ENCODE results near the gene BCAS3.

The BCAS3 gene

DNA sequence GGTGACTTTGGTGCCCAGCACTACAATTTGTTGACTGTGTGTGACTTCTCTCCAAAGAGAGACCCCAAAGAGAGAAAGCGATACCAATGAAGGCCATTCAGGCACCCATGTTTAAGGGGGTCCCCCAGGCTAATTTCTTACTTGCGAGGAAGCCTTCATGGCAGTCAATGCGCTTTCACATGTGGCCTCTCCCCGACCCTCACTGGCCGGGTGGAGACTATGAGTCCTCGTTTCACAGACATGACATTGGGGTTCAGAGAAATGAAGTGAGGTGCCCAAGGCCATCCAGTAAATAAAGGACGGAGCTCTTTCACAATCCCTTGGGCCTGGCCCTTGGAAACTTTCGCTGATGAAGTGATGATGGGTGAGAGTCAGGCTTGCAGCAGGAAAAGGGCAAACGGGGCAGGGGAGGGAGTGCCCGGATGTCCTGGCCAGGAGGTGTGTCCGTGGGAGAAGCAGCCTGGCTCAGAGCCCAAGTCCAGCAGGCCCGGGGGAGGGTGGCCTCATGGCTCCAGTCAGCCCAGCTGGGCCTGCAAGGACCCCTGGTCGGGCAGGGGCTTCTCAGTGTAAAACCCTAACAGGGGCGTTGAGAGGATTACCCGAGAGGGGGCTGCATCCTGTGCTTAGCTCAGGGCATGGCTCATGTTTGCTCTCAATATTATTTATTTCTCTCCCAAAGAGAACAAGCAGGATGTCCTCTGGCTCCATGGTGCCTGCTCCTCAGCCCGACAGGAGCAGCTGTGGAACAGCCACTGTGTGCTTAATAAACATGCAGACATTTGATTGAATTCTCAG, 736.7 kb downstream of the BCAS3 start:
- no peak overlapping the region for H3K4me3 ChIP-seq (replicated peaks in 1 of 2; ENCODE audit: low read depth in 2 of 2, low read length in 2 of 2)
- DNase-seq (ENCODE audit: low read depth in 2 of 2), result peak; percentile 18 to 49
- no peak for TF ChIP-seq CTCF (IDR thresholded peaks at IDR 0.05; ENCODE audit: low read depth, low read length)

GRCh38 chr17:61414936-61415251, 737.2 kb downstream of the BCAS3 start:
- DNase-seq (ENCODE audit: low read depth in 2 of 2), result no peak
- TF ChIP-seq CTCF (IDR thresholded peaks at IDR 0.05; ENCODE audit: low read depth, low read length), result no peak
- H3K4me3 ChIP-seq (replicated peaks in 1 of 2; ENCODE audit: low read depth in 2 of 2, low read length in 2 of 2), result no peak overlapping the region

GRCh38 chr17:61415374-61416210, 737.9 kb downstream of the BCAS3 start:
- DNase-seq (ENCODE audit: low read depth in 2 of 2), result peak in 1 of 2 donors; percentile 40

GRCh38 chr17:61416211-61416539, 738.5 kb downstream of the BCAS3 start:
- H3K4me3 ChIP-seq (replicated peaks in 1 of 2; ENCODE audit: low read depth in 2 of 2, low read length in 2 of 2), result no peak overlapping the region
- TF ChIP-seq CTCF (IDR thresholded peaks at IDR 0.05; ENCODE audit: low read depth, low read length), result no peak
- DNase-seq (ENCODE audit: low read depth in 2 of 2), result peak in 1 of 2 donors; percentile 11

More at GRCh38 chr17:61415374-61416210, 737.9 kb downstream of the BCAS3 start:
- no peak overlapping the region for H3K4me3 ChIP-seq (replicated peaks in 1 of 2; ENCODE audit: low read depth in 2 of 2, low read length in 2 of 2)
- TF ChIP-seq CTCF (IDR thresholded peaks at IDR 0.05; ENCODE audit: low read depth, low read length), result no peak

DNA sequence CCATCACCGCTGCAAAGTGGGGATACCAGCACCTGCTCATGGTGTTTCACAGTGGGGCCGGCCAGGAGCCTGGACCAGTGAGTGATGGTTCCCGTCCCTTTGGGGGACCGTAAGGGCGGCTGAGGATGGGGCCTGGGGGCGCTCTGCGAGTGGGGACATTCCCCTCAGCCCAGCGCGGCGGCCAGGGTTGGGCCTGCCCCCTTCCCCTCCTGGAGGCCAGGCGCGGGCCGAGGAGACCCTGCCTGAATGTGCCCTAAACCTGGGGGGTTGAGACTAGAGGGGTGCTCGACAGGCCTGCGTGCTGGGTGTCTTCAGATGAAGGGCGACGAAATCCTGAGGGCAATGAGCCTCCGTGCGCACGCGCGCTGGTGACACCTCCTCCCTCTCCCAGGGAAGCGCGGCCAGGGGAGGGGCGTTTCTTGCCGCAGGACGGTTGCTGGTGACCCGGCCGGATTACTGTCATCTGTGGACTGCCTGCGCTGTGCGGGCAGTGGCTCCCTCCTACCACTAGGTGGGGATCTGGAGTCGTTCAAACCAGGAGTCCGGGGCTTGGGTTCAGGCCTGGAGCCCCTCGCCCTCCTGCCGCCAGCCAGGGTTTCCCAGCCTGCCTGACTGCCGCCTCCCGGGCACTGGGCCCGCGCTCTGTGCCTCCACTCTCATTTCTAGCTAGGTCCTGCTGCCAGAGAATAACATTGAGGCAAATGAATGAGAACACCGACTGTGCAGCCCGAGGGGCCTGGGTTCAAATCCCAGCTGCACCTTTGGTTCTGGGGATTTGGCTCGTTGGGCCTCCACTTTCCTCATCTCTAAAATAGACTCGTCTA, 739.1 kb downstream of the BCAS3 start:
- peak; percentile 98 for TF ChIP-seq CTCF (IDR thresholded peaks at IDR 0.05; ENCODE audit: low read depth, low read length)
- H3K4me3 ChIP-seq (replicated peaks in 1 of 2; ENCODE audit: low read depth in 2 of 2, low read length in 2 of 2), result peak overlapping the region; percentile 1 to 32
- DNase-seq (ENCODE audit: low read depth in 2 of 2), result peak; percentile 89 to 90

DNA sequence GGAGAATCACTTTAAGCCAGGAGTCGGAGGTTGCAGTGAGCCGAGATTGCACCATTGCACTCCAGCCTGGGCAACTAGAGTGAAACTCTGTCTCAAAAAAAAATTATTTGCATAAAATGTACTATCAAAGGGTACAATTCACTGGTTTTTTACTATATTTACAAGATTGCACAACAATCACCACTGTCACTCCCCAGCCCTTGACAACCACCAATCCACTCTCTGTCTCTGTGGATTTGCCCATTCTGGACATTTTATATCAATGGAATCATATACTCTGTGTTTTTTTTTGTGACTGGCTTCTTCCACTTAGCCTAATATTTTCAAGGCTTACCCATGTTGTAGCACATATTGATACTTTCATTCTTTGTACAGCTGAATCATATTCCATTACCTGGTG, 740.8 kb downstream of the BCAS3 start:
- no peak for TF ChIP-seq CTCF (IDR thresholded peaks at IDR 0.05; ENCODE audit: low read depth, low read length)
- DNase-seq (ENCODE audit: low read depth in 2 of 2), result peak in 1 of 2 donors; percentile 9
- H3K4me3 ChIP-seq (replicated peaks in 1 of 2; ENCODE audit: low read depth in 2 of 2, low read length in 2 of 2), result no peak overlapping the region
